ENCODE measurements around the gene KRTAP5-2.
"Not testable (repeated sequence)": the region's sequence is repeated elsewhere in the genome, so short reads cannot be mapped to it uniquely, and the experiment has no call there.

Gene KRTAP5-2

DNA sequence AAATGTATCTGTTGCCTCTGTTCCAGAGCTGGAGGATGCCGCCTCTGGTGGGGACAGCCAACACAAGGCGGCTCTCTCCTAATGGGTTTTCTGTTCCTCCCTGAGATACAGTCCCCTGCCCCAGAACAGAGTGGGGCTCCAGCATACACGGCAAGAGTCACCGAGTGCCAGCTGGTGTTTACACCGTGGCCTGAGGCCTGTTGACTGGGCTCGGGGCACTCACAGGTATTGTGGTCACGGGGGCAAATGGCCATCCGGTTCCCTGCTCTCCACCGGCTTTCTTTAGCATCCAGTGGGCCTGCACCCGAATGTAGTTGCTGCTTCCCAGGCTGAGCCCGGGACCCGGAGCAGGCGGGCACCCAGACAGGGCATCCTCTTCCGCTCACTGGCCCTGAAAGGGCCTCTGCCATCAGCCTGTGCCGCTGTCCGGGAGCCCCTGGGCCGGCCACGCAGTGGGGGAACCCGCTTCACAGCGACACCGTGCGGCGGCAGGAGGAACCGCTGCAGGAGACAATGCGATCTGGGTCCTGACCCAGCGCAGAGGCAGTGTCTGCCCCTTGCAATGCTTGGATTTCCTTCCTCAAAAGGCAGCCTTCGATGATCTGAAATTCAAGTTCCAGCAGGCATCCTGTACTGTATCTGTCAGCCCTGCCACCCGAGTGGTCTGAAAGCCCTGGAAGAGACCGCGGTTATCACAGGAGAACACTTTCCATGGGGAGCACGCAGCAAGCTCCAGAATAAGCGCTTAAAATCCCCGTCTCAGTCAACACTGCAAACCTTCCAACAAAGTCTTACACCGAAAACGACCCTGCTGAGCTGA lies 30.6 kb upstream of the KRTAP5-2 start:
- DNase-seq, result peak; percentile 65

DNA sequence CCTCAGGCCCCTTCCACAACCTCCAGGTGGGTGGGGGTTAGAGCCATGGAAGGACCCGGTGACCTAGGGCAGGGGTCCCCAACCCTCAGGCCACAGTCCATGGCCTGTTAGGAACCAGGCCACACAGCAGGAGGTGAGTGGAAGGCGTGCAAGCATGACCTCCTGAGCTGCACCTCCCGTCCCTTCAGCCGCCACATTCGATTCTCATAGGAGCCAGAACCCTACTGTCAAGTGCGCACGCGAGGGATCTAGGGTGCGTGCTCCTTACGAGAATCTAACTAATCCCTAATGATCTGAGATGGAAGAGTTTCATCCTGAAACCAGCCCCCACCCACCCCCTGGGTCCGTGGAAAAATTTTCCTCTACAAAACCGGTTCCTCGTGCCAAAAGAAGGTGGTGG lies 27.4 kb upstream of the KRTAP5-2 start:
- no peak for DNase-seq

DNA sequence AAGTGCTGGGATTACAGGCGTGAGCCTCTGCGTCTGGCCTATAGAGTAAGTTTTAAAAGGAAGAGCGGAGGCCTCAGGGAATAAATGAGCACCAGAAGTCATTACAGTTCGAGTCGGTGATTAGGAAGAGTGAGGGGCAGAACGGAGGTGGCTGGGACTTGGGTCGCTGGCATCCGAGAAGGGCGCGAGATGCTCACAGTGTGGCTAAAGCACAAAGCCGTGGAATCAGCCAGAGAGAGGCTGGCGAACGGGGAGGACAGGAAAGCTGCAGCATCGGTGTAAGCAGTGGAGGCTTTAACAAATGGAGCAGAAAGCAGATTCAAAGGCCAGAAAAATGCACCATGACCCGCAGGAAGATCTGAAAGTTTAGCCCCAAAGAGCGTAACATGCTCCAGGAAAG lies 26.5 kb upstream of the KRTAP5-2 start:
- DNase-seq, result no peak

DNA sequence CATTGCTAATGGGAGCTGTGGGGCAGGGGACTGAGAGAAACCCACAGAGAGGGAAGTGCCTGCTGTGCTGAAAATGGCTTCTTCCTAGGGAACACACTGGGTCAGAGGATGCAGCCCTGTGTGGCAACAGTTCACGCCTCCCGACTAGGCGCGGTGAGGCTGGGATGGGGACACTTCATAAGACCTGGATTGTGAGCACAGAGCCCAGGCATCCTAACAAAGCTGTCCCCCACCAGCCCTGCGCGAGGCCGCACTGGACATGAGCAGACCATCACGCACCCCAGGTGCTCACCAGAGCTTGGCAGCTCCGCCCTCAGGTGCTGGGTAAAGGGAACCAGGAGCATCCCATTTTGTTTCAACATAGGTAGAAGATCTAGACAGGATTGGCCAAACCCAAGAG lies 25.6 kb upstream of the KRTAP5-2 start:
- DNase-seq, result no peak

DNA sequence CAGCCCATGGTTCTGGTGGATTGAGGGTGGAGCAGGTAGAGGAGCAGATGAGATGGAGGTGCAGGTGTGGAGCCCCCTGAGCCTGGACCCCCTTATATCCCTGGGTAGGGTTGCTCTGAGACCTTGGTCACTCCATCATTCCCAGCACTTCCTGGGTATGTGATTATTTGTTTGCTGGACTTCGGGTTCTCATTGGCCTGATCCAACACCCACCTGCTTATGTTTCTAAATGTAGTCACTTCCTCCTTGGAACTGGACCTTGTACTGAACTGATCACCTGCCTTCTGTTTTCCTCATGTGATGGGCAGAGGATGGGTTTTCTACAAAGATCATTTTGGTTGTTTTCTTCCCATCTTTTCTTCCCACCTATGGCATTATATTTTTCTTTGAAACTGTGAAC lies 24.0 kb upstream of the KRTAP5-2 start, which contains the start of gene KRTAP5-4:
KRTAP5-4 (minus strand) TSS at position 53 of the 400 bp plus-strand sequence; CDS start at position 8, 45 bp downstream.
- no peak for DNase-seq

DNA sequence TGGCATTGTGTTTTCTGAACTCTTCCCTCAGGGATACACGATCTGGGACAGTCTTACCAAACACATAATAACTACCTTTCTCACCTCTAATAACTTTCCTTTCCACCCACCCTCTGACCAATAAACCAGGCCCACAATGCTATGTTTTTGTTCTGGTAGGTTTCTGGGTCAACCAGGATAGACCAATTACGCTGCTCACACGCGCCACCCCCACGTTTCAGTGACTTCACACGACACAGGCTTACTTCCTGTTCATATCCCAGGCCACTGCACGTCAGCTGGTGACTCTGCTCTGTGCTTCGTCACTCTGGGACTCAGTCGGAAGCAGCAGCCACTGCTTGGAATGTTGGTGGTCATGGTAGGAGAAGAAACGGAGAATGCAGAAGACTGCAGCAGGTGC lies 21.4 kb upstream of the KRTAP5-2 start:
- no peak for DNase-seq

DNA sequence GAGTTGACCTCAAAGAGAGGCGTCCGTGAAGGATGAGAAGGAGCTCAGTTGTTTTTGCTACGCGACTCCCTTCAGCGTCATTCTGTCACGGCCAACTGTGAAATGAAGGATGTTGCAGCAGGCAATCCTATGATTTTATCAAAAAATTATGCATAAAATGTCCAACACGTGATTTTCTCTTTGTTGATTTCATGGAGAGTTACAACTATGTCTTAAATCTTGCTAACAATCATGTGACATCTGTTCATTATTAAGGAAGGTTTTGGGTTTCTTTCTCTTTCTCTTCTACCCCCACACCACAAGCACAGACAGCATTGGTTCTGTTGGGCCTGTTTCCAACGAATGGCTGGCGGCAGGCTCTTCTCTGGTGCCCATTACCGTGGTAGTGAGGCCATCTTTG lies 20.1 kb upstream of the KRTAP5-2 start:
- no peak for DNase-seq

DNA sequence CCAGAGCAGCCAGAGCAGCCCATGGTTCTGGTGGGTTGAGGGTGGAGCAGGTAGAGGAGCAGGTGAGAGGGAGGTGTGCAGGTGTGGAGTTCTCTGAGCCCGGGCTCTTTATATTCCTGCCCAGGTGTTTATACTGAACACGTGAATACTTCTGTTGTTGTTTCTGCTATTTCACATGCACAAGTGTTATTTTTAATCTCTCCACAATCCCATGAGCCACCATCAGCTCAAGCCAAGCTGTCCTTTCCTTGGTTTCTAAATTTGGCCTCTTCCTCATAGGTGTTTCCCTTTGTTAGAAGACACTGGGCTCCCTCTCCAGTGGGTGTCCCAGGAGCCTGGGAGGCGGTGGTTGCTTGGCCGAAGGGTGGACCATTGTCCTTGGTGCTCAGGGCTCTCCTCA lies 10.3 kb upstream of the KRTAP5-2 start, which contains the start of gene KRTAP5-3:
KRTAP5-3 (minus strand) TSS at position 101 of the 400 bp plus-strand sequence; CDS start at position 23, 78 bp downstream.
- no peak for DNase-seq

DNA sequence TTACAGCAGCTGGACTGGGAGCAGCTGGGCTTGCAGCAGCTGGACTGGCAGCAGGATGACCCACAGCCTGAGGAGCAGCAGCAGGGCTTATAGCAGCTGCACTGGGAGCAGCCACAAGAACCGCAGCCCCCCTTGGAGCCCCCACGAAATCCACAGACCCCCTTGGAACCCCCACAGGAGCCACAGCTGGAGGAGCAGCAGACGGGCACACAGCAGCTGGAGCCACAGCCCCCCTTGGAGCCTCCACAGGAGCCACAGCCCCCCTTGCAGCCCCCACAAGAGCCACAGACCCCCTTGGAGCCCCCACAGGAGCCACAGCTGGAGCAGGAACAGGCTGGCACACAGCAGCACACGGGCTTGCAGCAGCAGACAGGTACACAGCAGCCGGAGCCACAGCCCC lies 9.8 kb upstream of the KRTAP5-2 start:
- not testable (repeated sequence) for DNase-seq

DNA sequence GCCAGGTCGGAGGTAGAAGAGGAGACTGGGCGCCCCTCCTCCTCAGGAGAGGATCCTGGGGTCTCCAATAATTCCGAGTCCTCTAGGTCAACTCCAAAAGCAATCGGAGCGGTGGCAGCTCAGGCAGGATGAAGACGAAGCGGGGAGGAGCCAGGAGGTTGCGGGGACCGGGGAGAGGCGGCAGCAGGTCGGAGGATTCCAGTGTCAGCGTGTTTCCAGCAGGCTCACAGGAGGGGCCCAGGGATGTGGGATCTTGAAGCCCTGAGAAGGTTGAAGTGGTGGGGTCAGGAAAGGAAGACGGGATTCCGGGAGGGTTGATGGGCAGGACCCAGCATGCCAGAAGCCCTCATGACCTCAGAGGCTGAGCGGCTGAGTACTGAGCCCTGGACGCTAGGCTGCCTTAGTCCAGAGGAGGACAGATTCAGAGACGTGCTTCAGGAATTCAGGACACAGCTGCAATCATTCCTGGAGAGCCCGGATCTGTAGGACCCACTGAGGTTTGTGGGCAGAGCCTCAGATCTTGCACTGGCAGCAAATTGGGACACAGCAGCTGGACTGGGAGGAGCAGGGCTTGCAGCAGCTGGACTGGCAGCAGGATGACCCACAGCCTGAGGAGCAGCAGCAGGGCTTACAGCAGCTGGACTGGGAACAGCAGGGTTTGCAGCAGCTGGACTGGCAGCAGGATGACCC lies 9.2 kb upstream of the KRTAP5-2 start:
- DNase-seq, result not testable (repeated sequence)

DNA sequence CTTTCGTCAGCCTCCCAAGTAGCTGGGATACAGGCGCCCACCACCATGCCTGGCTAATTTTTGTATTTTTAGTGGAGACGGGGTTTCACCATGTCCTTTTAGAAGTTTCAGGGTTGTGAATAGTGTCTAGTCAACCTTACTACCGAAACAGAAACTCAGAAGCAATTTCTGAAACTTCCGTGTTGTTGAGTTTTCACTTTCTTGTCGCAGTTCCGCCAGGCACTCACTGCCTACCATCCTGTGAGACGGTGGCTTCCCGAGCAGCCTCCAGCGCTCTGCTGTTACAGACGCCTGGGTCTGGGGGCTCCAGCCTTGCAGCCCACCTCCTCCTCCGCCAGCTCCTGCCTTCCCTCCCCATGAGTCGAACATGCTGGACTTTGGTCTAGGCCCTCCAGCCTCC lies 7.8 kb upstream of the KRTAP5-2 start:
- DNase-seq, result not testable (repeated sequence)

DNA sequence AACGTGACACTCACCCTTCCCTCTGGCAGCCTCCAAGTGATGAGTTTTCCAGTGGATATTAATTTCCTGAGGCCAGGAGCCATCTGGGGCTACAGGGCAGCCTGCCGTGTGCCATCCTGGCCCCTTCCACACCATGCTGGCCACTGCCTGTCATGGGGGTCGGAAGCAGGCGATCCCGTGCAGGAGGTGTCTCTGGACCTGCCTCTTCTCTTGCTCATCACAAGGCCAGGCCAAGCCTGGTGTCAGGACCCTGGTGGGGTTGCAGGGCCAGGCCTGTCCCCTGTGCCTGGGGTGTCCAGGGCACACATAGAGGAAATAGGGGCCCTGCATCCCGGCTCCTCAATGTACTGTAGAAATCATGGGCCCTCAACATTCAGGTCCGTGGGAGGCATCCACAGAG lies 6.6 kb upstream of the KRTAP5-2 start:
- no peak for DNase-seq

DNA sequence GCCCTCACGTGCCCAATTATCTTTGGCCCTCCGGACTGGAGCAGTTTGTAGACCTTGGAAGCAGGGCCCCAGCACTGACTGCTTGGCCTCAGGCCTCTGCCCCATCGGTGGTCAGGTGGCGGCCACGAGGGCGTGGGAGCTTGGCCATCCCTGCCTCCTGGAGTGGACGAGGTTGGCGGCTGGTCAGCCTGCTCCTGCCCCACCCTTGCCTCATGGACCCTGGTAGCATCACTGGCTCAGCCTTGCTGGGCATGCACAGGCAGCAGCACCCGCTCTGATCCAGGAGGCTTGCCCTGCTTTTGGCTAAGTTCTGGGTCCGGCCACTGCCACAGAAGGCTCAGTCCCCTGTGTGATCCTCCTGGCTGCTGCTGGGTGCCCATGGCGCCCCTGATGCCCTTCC lies 6.1 kb upstream of the KRTAP5-2 start:
- no peak for DNase-seq

DNA sequence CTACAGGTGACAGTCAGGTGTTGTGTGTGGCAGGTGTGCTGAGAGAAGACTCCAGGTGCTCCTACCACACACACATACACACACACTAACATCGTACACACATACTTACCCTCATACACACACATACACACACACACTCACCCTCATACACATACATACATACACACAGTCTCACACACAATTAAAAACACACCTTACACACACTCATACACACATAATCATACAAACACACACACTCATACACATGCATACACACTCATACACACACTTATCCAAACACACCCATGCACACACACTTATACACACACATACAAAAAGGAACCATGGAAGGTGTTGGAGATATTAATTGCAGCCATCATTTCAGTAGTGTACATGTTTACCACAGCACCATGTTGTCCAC lies 5.5 kb upstream of the KRTAP5-2 start:
- DNase-seq, result no peak

DNA sequence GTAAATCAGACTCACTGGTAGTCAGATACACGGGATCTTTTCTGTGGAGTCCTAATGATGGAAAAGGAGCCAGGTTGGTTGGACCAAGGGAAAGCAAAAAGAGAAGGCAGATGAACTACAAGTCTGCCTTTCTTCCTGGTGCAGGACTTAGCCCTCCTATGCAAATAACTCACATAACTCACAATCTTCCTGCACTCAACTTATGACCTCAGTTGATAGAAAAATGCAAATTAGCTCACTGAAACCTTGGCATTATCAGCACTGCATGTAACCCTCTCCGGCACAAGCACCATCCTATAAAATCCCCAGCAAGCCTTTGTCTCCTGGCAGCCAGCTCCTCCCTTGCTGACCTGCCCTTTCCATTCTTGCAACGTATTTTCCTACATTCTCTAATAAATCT lies 3.6 kb upstream of the KRTAP5-2 start:
- DNase-seq, result not testable (repeated sequence)

DNA sequence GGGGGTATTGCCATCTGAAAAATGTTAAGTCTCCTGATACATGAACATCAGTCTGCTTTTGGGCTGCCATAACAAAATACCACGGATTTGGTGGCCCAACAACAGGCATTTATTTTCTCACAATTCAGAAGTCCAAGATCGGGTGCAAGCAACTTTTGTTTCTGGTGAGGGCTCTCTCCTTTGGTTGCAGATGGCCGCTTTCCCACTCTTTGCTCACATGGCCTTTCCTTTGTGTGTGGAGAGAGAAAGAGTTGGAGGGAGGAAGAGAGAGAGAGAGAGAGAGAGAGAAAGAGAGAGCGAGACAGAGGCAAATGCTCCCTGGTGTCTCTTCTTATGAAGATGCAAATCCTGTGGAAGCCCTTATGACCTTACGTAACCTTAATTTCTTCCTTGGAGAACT lies 2.5 kb upstream of the KRTAP5-2 start:
- DNase-seq, result no peak

DNA sequence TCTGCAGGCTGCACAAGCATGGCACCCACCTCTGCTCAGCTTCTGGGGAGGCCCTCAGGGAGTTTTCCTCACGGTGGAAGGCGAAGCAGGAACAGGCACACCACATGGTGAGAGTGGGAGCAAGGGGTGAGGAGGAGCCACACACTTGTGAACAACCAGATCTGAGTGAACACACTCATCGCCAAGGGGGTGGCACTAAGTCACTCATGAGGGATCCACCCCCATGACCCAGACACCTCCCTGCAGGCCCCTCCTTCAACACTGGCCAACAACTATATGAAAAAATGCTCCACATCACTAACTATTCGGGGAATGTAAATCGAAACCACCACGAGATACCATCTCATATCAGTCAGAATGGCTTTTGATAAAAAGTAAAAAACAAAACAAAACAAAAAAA lies 722 bp upstream of the KRTAP5-2 start:
- DNase-seq, result no peak

DNA sequence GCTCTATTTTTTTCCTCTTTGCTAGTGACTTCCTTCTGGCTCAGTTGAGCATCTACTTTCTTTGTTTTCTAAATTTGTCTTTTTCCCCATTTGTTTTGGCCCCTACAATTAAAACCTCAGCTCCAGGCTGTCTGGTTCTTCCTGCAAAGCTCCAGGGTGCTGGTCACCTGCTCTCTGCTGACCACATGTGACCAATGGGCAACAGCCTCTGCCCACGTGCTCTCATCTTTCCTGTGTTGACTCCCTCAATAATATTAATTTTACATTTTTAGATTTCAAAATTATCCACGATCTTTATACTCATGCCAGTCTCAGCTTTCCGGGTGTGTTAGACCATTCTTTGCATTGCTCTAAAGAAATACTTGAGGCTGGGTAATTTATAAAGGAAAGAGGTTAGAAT lies 312 bp upstream of the KRTAP5-2 start:
- not testable (repeated sequence) for DNase-seq

DNA sequence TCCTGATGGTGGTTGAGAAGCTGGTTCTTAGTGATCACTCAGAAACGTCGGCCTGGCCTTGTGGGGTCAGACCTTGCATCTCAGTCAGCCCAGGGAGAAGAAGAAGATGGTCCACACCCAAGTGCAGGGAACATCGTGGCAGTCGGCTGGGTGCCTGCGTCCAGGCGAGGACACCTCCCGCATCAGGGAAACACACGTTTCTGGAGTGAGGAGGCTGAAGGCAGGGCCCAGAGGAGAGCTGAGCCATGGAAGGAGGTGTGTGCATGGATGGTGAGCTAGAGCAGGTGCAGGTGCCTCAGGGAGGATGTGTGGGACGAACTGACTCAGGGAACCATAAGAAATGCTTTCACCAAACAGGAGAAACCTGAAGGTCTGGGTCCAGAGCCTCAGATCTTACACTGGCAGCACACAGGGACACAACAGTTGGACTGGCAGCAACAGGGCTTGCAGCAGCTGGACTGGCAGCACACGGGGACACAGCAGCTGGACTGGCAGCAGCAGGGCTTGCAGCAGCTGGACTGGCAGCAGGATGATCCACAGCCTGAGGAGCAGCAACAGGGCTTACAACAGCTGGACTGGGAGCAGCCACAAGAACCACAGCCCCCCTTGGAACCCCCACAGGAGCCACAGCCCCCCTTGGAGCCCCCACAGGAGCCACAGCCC lies 632 bp downstream of the KRTAP5-2 start:
- no peak for DNase-seq

DNA sequence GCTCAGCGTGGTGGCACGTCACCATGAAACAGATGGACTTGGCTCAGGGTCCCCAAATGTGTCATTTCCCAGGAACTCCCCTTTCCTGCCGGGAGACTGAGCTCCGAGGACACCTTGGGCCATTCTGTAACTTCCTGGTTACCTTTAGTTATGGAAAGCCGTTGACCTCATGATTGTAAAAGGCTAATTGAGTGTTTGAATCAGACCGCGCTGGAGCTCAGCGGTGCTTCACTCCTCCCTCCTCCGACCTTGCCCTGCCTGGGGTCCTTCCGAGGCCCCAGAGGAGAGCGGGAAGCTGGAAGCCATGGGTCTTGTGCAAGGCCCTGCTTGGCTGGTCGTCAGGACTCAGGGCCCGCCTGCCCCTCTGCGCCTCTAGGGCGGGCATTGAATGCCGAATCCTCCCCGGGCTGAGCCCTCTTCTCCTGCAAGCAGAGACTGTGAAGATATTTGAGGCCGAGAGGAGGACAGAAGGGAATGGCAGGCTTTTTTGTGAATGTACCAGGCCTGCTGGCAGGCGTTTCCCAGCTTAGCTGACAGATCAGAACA lies 1.4 kb downstream of the KRTAP5-2 start:
- DNase-seq, result not testable (repeated sequence)

DNA sequence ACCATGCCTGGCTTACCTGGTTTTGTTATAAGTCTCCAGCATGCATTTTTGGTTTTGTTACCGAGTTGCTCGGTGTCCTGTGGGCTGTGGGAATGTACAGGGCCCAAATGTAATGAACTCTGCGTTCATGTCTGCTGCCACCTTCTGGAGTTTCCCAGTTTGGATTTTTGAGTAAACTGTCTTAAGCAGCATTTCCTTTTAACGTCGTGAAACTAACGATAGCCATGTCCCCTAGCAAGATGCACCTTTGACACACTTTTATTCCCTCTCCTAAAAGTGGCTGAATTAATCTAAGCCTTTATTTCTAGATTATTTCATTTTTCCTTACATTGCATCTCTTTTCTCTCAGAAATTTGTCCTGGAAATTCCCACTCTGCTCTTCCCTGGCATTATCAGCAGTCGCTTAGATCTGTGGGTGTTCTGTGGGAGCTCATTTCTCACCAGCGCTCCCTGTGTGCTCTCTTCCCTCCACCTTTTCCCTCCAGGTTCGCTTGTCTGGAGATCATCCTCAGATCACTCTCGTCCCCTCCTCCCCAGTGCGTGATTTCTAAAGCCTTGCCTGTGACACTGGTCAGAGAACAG lies 2.0 kb downstream of the KRTAP5-2 start:
- not testable (repeated sequence) for DNase-seq

DNA sequence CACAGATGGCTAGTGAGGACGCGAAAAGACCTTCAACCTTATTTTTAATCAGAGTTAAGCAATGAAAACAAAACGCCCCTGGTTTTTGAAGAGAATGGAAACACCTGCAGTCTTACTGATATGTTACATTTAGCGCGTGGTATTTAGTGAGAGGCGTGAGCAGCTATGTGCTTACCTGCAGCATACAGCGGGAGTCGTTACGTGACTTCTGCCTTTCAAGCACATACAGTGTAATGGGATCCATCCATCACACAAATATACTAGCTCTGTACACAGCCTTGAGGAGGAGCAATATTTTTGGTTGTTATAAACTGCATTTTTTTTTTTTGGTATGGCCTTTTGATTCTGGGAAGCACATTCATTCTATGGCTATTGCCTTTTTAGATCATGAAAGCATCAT lies 5.5 kb downstream of the KRTAP5-2 start:
- no peak for DNase-seq

DNA sequence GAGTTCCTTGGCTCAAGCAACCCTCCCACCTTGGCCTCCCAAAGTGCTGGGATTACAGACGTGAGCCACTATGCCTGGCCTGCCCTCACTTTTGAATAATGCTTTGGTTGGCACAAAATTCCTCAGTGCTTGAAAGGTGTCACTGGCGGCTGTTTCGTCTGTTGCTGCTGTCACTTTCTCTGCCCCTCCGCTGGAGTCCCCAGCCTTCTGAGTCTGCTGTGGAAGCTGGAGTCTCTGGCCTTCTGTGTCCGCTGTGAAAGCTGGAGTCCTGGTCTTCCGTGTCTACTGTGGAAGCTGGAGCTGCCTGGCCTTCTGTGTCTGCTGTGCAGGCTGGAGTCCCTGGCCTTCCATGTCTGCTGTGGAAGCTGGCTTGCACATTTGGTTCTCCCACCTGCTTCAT lies 8.1 kb downstream of the KRTAP5-2 start:
- no peak for DNase-seq

Measured in T-helper 9 cell (primary cell).